Activated CD8-positive, alpha-beta memory T cell treated with anti-CD3 and anti-CD28 coated beads, Interleukin-2, amount 50 U/mL, for 4 hours (primary cell): ENCODE data around the gene ZNF726.
"Not testable (repeated sequence)": the region's sequence is repeated elsewhere in the genome, so short reads cannot be mapped to it uniquely, and the experiment has no call there.

Experiments
- DNase-seq: peaks from one replicate; pipeline ENCODE4 v3.0.0-alpha.2; 2020

Gene ZNF726

DNA sequence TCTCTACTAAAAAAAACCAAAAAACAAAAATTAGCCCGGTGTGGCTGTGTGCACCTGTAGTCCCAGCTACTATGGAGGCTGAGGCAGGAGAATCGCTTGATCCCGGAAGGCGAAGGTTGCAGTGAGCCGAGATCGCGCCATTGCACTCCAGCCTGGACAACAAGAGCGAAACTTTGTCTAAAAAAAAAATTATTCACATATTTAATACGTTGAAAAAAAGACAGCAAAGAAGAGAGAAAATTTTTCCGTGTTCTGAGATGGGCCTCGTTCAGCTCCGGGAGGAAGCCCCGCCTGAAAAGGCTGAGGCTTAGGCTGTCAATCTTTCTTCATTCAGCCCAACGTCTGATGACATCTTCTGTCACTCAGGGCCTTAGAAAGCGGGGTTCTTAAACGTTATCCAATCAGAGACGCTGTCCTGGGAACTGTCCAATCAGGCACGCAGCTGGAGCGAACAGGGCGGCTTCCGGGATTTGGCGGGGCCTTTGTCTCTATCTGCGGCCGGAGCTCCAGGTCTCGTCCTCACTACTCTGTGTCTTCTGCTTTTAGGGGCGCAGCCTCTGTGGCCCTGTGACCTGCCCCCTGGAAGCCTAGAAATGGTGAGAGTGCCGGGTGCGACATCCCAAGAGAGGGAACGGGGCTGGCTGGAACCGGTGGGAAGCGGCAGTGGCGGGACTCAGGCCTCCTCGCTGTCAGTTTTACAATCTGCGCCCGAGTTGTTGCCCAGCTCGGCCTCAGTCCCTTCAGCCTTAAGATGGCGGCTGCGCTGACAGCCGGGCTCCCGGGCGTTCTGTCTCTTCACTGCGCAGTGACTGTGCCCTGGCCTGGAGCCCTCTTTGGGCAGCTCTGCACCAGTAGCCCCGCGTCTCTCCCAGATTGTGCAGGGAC, at the start of gene ZNF726:
Gene ZNF726 (plus strand): TSS at position 485 of the 885 bp plus-strand sequence. CDS start 109 bp downstream, at position 594.
- DNase-seq = peak; percentile 79

DNA sequence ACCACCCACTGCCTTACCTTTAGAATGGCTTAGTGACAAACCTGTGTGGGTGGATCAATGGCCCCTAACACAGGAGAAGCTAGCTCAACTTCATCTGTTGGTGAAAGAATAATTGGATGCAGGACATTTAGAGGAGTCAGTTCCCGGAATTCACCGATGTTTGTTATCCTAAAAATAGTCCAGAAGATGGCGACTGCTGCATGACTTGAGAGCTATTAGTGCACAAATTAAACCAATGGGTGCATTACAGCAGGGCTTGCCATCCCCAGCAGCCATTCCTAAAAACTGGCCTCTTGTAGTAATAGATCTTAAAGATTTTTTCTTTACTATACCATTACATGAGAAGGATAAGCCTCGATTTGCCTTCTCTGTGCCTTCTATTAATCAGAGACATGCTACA, 46.8 kb upstream of the ZNF726 start:
- no peak for DNase-seq

DNA sequence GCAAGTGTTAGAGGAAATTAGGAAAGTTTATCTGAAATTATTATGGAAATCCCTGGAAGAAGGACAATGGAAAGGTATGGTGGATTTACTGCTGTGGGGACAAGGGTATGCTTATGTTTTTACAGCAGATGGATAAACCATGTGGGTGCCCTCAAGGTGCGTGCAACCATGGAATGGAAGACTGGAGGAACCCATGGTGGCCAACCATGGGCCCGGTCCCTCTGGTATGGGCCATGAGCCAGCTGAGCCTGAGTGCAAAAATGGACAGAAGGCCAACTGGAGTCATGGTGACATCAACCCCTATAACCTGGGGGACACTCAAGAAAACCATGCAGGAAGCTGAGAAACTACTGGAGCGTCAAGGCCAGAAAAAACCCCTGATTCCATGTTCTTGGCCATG, 46.1 kb upstream of the ZNF726 start:
- DNase-seq = no peak

DNA sequence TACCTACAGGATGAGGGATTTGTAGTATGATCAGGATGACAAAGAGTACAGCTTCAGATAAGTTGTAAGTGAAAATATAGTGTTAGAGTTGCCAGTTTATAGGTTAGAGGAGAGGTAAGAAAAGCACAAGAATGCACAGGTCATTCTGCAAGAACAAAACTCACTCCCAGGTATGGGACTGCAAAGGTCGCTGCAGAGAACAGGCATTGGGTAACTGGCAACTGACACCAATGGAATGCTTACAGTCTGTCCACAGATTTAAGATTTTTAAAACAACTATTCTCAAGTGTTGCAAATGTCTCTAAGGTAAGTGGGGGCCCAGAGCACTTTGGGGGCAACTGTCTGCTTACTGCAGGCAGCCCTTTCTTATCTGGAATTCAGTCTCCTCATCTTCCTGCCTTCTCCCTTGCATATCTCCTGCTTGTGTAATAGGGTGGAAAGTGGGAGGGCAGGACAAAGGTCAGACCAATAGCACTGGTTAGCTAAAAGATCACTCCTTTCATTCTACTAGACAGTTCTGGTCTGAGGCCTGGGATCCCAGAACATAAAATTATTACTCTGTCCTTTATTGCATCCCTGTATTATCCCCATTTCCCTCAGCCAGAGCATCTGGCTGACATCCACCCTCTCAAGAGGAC, 42.3 kb upstream of the ZNF726 start:
- no peak for DNase-seq

DNA sequence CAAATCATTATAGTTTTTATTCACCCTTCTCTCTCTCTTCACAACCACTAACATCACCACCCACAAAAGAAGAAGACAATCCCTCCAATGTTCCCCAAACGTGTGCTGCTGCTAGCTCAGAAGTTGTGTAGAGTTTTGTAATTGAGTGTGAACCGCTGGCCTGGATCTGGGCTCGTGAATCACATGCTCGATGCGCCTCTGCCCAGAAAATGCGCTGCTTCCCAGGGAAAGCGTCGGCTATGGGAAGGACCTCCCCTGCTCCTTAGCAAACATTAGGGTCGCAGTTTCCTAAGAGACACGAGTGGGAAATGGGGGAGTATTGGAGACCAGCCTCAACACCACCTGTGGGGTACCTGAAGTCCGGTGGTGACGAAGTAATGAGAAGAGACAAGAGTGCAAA, 38.4 kb upstream of the ZNF726 start:
- DNase-seq = no peak

DNA sequence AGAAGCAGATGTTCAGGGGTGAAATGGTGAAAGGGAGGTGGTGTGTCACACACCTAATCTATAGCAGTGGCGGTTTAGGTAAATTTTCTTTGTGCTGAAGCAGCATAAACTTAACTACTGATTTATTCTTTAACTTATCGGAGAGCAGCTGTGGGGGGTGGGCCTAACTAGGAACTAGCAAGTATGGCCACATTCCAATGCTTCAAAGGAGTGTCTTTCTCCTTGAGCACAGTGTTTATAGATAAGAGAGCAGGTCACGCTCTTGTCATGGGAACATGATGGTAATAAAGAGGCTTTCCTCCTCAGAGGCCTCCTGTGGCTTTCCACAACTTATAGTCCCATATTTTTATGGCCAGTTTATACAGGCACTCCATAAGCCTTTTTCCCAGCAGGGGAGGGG, 37.9 kb upstream of the ZNF726 start:
- DNase-seq = not testable (repeated sequence)

DNA sequence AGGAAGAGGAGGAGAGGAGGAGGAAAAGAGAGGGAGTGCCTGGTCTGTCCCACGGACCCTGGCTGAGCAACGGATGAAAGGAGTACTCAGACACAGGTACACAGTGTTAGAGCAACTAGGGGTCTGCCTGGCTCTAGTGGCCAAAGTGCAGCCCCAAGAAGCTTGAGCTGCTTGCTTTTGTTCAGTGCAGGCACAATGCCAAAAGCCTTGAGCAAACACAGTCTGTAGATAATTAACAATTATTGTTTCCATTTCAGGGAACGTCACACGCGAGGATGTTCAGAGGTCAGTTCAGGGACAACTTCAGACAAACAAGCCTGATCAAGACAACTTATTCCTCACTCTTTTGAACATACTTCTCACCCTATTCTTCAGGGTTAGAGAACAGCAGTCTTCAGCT, 32.2 kb upstream of the ZNF726 start:
- no peak for DNase-seq

DNA sequence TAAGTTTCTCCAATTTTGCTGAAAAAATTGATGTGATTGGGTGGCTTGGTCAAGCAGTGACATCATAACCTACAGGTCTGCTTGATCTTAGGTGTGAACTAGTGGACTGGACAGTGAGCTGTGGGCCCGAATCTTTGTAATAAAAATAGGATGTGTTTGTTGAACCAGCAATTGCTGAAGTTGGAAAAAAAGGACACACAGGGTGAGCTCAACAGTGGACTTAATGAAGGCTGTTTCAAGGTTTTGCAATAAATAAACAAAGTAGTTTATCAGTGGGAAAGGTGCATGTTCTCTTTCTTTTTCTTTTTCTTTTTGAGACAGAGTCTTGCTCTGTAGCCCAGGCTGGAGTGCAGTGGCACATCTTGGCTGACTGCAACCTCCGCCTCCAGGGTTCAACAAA, 30.3 kb upstream of the ZNF726 start:
- DNase-seq = no peak

DNA sequence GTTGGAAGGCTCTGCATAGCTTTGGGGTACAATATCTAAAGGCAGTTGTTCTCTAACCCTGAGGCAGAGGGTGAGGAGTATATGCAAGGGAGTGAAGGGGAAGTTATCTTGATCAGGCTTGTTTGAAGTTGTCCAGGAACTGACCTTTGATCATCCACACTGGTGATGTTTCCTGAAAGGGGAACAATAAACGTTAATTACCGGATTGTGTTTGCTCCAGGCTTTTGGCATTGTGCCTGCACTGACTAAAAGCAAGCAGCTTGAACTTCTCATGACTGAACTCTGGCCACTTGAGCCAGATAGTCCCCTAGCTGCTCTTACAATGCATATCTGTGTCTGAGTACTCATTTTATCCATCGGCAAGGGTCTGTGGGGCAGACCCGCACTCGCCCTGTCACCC, 27.0 kb upstream of the ZNF726 start:
- DNase-seq = no peak

DNA sequence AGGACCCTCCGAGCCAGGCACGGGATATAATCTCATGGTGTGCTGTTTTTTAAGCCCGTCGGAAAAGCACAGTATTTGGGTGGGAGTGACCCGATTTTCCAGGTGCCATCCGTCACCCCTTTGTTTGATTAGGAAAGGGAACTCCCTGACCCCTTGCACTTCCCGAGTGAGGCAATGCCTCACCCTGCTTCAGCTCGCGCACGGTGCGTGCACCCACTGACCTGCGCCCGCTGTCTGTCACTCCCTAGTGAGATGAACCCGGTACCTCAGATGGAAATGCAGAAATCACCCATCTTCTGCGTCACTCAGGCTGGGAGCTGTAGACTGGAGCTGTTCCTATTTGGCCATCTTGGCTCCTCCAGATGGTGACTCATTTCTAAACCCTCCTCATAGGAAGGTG, 18.6 kb upstream of the ZNF726 start:
- not testable (repeated sequence) for DNase-seq

DNA sequence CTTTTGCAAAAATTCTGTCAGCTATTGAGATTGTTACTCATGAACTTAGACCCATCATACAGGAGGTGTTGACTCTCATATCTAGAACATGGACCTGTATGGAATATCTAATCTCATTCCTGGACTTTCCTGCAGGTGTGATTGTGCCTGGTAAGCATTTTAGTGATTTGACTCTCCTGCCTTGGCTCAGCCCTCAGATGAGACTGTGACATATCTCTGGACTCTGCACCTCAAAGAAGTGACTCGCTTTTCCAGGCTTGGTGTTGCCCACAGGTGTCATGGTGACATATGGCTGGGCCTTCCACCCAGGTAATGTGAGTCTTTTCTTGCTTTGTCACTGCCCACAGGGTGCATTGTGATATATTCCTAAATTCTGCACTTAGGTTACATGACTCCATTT, 17.8 kb upstream of the ZNF726 start:
- DNase-seq = no peak

DNA sequence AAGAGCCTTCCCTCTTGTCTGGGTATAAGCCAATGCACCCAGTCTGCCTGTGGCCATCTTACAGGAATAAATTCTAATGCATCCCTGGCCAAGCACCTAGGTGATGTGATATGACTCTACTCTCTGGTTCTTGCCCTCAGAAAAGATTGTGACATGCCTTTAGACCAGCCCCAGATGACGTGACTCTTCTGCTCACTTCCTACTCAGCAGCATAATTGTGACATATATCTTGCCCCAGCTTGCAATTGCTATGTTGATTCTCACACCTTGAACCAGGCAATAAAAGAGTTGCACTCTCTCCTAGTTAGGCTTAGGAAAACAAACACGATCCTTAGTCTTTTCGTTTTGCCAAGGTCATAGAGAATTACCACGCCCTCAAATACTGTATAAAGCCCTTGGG, 13.3 kb upstream of the ZNF726 start:
- no peak for DNase-seq

DNA sequence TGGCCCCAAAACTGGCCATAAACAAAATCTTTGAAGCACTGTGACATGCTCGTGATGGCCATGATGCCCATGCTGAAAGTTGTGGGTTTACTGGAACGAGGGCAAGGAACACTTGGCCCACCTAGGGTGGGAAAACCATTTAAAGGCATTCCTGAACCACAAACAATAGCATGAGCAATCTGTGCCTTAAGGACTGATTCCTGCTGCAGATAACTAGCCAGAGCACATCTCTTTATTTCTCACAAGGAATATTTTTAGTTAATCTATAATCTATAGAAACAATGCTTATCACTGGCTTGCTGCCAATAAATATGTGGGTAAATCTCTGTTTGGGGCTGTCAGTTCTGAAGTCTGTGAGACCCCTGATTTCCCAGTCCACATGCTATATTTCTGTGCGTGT, 10.3 kb upstream of the ZNF726 start:
- no peak for DNase-seq

DNA sequence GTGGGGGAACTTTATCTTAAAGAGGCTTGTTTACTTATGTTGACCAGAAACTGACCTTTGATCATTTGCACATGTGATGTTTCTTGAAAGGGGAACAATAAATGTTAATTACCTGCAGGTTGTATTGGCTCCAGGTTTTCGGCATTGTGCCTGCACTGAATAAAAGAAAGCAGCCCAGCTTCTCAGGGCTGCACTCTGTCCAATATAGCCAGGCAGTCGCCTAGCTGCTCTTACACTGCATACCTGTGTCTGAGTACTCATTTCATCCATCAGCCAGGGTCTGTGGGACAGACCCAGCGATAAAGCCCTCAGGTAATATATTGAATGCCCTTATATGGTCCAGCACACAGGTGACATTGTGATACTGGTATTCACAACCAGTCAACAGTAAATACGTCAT, 8.9 kb upstream of the ZNF726 start:
- DNase-seq = no peak

DNA sequence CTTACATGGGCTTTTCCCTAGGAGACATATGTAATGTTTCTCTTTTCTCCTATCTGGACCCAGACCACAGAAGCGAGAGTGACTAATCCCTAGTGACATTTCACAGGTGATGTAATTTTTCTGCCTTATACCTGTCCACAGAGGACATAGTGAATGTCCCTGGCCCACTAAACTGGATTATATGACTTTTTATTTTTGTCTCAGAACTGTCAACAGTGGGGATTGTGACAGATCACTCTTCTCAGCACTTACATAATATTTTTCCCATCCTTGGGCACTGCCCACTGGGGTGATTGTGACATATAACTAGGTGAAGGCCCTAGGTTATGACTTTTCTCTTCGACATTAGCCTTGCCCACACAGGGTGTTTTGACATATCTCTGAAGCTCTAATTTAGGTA, 7.9 kb upstream of the ZNF726 start:
- no peak for DNase-seq

DNA sequence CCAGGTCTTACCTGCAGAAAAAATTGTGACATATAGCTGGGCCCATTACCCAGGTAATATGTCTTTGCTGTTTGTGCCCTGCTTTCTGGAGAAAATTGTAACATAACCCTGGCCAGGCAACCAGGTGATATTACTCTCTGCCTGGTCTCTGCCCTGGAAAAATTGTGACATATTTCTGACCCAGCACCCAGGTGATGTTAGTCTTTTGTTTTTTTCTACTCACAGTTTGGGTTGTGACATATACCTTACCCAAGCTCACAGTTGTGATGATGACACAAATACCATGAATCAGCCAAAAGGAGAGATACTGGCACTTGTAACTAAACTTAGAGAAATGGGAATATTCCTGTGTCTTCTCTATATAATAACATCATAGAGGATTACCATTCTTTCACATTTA, 6.5 kb upstream of the ZNF726 start:
- DNase-seq = no peak

DNA sequence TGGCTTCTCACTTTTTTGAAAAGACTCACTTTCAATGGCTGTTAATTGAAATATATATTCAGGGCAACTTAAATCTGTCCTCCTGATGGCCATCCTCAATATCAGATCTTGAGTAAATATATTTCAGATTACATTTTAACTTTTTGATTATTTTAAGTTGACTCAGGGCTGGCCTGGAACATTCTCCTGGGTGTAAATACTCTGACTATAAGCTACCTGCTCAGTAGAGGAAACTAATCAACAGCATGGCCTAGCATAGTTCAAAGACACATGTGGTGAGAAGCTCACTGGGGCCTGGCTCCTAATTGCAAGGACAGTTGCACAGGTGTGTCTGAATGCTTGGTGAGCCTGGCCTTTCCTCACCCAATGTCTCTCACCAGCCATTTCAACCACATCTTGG, 5.5 kb upstream of the ZNF726 start:
- DNase-seq = no peak

DNA sequence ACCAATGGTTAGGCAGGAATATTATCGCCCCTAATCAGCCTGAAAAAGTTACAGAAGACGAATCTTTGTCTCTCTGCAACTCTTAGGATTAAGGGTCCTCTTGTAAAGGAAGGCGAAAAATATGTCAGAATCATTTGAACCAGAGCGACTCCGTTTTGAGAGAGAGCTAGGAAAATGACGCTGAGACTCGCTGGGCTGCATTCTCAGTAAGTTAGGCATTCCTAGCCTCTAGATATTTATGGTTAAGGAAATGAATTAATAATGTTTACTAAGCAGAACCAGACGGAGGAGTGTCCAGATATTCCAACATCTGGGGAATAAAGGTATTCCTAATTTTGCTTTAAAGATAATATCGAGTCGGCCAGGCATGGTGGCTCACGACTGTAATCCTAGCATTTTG, 755 bp upstream of the ZNF726 start:
- DNase-seq = no peak

DNA sequence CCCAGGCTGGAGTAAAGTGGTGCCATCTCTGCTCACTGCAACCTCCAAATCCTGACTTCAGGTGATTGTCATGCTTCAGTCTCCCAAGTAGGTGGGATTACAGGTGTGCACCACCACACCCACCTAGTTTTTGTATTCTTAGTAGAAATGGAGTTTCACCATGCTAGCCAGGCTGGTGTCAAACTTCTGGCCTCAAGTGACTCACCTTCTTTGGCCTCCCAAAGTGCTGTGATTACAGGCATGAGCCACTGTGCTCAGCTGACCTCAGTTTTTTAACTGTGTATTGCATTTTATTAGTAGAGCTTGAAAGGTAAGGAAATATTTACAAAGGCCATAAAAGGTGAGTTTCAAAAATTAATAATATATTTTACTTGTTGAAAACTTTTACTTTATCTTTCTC, 2.3 kb downstream of the ZNF726 start:
- DNase-seq = no peak

DNA sequence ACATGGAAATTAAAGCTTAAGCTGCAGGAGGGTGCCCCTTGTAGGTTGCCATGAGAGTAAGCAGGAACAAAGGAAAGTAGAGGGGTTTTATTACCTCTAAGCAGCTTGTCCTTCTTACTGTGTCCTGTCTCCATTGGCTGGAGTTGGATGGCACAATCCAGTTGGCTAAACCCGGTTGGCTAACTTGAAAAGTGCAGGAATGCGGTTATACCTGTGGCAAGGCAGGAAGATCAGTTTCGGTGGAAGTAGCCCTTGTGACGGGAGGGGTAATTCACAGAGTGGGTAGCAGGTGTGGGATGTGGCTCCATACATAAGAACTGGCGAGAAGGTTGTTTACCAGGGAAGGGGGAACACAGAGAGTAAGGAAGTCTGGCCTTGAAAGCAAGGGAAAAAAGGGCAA, 3.2 kb downstream of the ZNF726 start:
- DNase-seq = no peak

DNA sequence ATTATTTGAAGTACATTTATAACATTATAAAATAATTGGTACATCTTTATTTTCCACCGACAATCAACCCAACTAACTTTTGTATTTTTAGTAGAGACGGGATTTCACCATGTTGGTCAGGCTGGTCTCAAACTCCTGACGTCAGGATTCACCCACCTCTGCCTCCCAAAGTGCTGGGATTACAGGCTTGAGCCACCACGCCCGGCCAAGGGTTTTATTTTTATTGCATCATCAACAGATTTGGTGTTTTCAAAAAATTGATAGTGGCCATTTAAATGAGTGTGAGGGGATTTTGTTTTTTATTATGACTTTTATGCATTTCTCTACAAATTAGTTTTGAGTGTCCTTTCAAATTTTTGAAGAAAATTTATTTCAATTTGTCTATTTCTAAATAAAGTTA, 10.6 kb downstream of the ZNF726 start:
- DNase-seq = no peak

DNA sequence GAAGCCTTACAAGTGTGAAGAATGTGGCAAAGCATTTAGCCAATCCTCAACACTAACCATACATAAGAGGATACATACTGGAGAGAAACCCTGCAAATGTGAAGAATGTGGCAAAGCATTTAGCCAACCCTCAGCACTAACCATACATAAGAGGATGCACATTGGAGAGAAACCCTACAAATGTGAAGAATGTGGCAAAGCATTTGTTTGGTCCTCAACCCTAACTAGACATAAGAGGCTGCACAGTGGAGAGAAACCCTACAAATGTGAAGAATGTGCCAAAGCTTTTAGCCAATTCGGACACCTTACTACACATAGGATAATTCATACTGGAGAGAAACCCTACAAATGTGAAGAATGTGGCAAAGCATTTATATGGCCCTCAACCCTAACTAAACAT, 18.2 kb downstream of the ZNF726 start:
- DNase-seq = no peak

DNA sequence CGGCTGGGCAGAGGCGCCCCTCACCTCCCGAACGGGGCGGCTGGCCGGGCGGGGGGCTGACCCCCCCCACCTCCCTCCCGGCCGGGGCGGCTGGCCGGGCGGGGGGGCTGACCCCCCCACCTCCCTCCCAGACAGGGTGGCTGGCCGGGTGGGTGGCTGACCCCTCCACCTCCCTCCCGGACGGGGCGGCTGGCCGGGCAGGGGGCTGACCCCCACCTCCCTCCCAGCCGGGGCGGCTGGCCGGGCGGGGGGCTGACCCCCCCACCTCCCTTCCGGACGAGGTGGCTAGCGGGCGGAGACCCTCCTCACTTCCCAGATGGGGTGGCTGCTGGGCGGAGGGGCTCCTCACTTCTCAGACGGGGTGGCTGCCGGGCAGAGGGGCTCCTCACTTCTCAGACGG, 22.3 kb downstream of the ZNF726 start:
- not testable (repeated sequence) for DNase-seq

DNA sequence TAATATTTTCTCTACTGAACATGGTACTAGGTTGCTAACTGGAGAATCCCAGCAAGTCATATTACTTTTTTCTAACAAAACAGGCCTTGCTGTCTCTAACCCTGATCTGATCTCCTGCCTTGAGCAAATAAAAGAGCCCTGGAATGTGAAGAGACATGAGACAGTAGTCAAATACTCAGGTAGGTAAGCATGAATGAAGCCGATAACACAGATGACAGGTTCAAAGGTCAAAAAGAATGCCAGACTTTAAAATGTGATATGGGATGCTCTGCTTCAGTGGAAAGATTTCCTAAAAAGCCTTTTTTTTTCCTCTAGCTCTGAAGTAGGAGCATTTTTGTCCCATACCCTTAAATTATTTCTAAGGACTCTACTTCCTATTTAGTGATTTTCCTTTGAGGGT, 28.7 kb downstream of the ZNF726 start:
- DNase-seq = no peak

DNA sequence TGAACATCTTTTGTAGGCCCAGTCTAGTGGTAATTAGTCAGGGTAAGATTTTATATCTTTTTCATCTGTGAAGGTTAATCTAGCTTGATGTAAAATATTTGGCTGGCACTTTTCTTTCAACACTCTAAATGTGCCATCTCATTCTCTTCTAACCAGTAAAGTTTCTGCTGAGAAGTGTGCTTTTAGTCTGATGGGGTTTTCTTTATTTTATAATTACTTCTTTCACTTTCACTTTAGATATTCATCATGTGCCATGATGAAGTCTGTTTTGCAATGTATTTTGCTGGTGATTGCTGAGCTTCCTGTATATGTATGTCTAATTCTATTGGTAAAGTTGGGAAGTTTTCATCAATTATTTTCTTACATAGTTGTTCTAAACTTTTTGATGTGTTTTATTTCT, 31.9 kb downstream of the ZNF726 start:
- DNase-seq = no peak
